HL-60 (cell line): ENCODE measurements around the gene SDC4.

ENCODE experiments used
- DNase-seq, 2 experiments: peaks; one replicate each; pipeline ENCODE4 v3.0.0-alpha.2; 2010 to 2020; ENCODE audit warnings: low read depth in 1 of 2, low spot score in 1 of 2
- H3K27ac ChIP-seq: fragments of 250-450 bp; sonication (Bioruptor Pico); replicated peaks from 2 replicates; pipeline ENCODE4 v1.5.1; 2020; ENCODE audit warnings: mild to moderate bottlenecking, moderate library complexity
- H3K27me3 ChIP-seq: fragments of 250-450 bp; sonication (Bioruptor Pico); 2 replicates; pipeline ENCODE4 v1.5.1; 2021; ENCODE audit warnings: mild to moderate bottlenecking, moderate library complexity; ENCODE audit not compliant: insufficient read depth, poor library complexity, severe bottlenecking
- H3K4me3 ChIP-seq: replicated peaks from 2 replicates; pipeline ENCODE4 v1.5.1; 2011; ENCODE audit warnings: mild to moderate bottlenecking, control low read depth, low read length; ENCODE audit not compliant: insufficient read depth
- CTCF ChIP-seq: IDR thresholded peaks from one replicate; pipeline ENCODE4 v1.5.1; 2011; ENCODE audit warnings: low read length, control low read depth, inconsistent platforms; ENCODE audit not compliant: insufficient read depth
- GABPA ChIP-seq: IDR thresholded peaks from 2 replicates; pipeline ENCODE4 v1.6.1; 2012; ENCODE audit warnings: low read depth
- POLR2AphosphoS5 ChIP-seq: IDR thresholded peaks from 2 replicates; pipeline ENCODE4 v1.6.1; 2012; ENCODE audit warnings: low read depth
- REST ChIP-seq: IDR thresholded peaks from 2 replicates; pipeline ENCODE4 v1.6.1; 2012; ENCODE audit warnings: low read depth; ENCODE audit not compliant: insufficient replicate concordance
- SPI1 ChIP-seq: IDR thresholded peaks from 2 replicates; pipeline ENCODE4 v1.6.1; 2012; ENCODE audit warnings: low read depth, mild to moderate bottlenecking, borderline replicate concordance

The SDC4 gene

GRCh38 chr20:45336530-45337366 lies 11.5 kb downstream of the SDC4 start:
- Histone ChIP-seq H3K27ac (no peak overlapping the region), H3K27me3 (no peaks in the 10 kb centered on the region), H3K4me3 (no peak overlapping the region)
- TF ChIP-seq POLR2AphosphoS5 (no peak), SPI1 (no peak), GABPA (no peak), REST (no peak), CTCF (no peak)
- DNase-seq, result no peak

- H3K27ac ChIP-seq, result no peak overlapping the region
- no peak overlapping the region for H3K4me3 ChIP-seq
- TF ChIP-seq SPI1 (no peak), CTCF (no peak), REST (no peak), GABPA (no peak), POLR2AphosphoS5 (no peak)
- no peak for DNase-seq
- H3K27me3 ChIP-seq, result no peaks in the 10 kb centered on the region
Observed at GRCh38 chr20:45330476-45330875, 17.7 kb downstream of the SDC4 start.

- Histone ChIP-seq H3K4me3 (no peak overlapping the region), H3K27ac (no peak overlapping the region), H3K27me3 (no peaks in the 10 kb centered on the region)
- TF ChIP-seq REST (no peak), SPI1 (no peak), POLR2AphosphoS5 (no peak), GABPA (no peak), CTCF (no peak)
- DNase-seq, result no peak
Observed at GRCh38 chr20:45329497-45330319, 18.5 kb downstream of the SDC4 start.
